Measurements from ENCODE around the gene CYGB. TPM values are rescaled to one million over a fixed set of nuclear protein-coding genes. Genes with fewer than 3 reads are reported as not detected.

The CYGB gene
- polyA plus RNA-seq, 3 donors: not detected

- no peaks in the 10 kb centered on the region for H4K20me1 ChIP-seq (ENCODE audit: insufficient read depth, low read length)
- no peaks in the 10 kb centered on the region for H3K79me2 ChIP-seq (ENCODE audit: insufficient read depth, low read length)
- no peak overlapping the region for H2AFZ ChIP-seq (ENCODE audit: insufficient read depth, low read depth, low read length, poor library complexity, severe bottlenecking)
- Mint-ChIP-seq H3K4me1 (peaks cover 24% of the 10 kb centered on the region), H3K27me3 (ENCODE audit: low read depth in 3 of 3) (peaks cover 21 to 31% (median 23%) of the 10 kb centered on the region in 3 donors), H3K9me3 (peaks cover 0 to 2% (median 0%) of the 10 kb centered on the region in 7 donors), H3K27ac (no peak overlapping the region), H3K4me3 (no peak overlapping the region), H3K36me3 (no peaks in the 10 kb centered on the region)
- H3K36me3 ChIP-seq (replicated peaks in 1 of 2; ENCODE audit: control insufficient read depth in 1 of 2, insufficient read depth in 2 of 2, low read length in 2 of 2): no peaks in the 10 kb centered on the region
- WGBS (ENCODE audit: insufficient coverage): 100% methylated on average over 2 of the region's 2 CpGs
- H3K27me3 ChIP-seq (ENCODE audit: control insufficient read depth in 2 of 2, insufficient read depth in 2 of 2, low read length in 2 of 2): peaks cover 0 to 26% of the 10 kb centered on the region in 2 donors
- H3K9me3 ChIP-seq (replicated peaks in 1 of 2; ENCODE audit: control insufficient read depth in 1 of 2, insufficient read depth in 1 of 2, low read length in 2 of 2): no peaks in the 10 kb centered on the region
- peaks cover 18 to 23% of the 10 kb centered on the region in 2 donors for H3K4me1 ChIP-seq (ENCODE audit: control insufficient read depth in 1 of 2, insufficient read depth in 2 of 2, low read length in 2 of 2)
- no peak for DNase-seq
- no peak overlapping the region for H3K9ac ChIP-seq (ENCODE audit: insufficient read depth, low read length, poor library complexity, severe bottlenecking)
- no peak for TF ChIP-seq CTCF (IDR thresholded peaks at IDR 0.05)
- H3K4me2 ChIP-seq (replicated peaks; ENCODE audit: extremely low read depth, low read length, poor library complexity, severe bottlenecking): no peak overlapping the region
- no peak overlapping the region for H3K4me3 ChIP-seq (replicated peaks in 1 of 3; ENCODE audit: low read depth in 2 of 3, low read length in 3 of 3)
- H3K27ac ChIP-seq (ENCODE audit: low read depth in 1 of 2, low read length in 2 of 2): no peak overlapping the region
- intact Hi-C loops (cut with micrococcal nuclease): no loop called here
Measured at GRCh38 chr17:76547642-76548202, 10.2 kb upstream of the CYGB start.

- no peak overlapping the region for H3K9ac ChIP-seq (ENCODE audit: insufficient read depth, low read length, poor library complexity, severe bottlenecking)
- Mint-ChIP-seq H3K4me3 (no peak overlapping the region), H3K9me3 (peaks cover 0 to 2% (median 0%) of the 10 kb centered on the region in 7 donors), H3K4me1 (peaks cover 24% of the 10 kb centered on the region), H3K27me3 (ENCODE audit: low read depth in 3 of 3) (peaks cover 23 to 36% (median 26%) of the 10 kb centered on the region in 3 donors), H3K36me3 (no peaks in the 10 kb centered on the region), H3K27ac (no peak overlapping the region)
- peak; percentile 51 for TF ChIP-seq CTCF (IDR thresholded peaks at IDR 0.05)
- no peaks in the 10 kb centered on the region for H4K20me1 ChIP-seq (ENCODE audit: insufficient read depth, low read length)
- no peak overlapping the region for H2AFZ ChIP-seq (ENCODE audit: insufficient read depth, low read depth, low read length, poor library complexity, severe bottlenecking)
- no peak overlapping the region for H3K4me2 ChIP-seq (replicated peaks; ENCODE audit: extremely low read depth, low read length, poor library complexity, severe bottlenecking)
- H3K4me1 ChIP-seq (ENCODE audit: control insufficient read depth in 1 of 2, insufficient read depth in 2 of 2, low read length in 2 of 2): peaks cover 18 to 23% of the 10 kb centered on the region in 2 donors
- peak in 2 of 3 donors; percentile 33 to 47 for DNase-seq
- no peak overlapping the region for H3K27ac ChIP-seq (ENCODE audit: low read depth in 1 of 2, low read length in 2 of 2)
- no peaks in the 10 kb centered on the region for H3K36me3 ChIP-seq (replicated peaks in 1 of 2; ENCODE audit: control insufficient read depth in 1 of 2, insufficient read depth in 2 of 2, low read length in 2 of 2)
- no peak overlapping the region for H3K4me3 ChIP-seq (replicated peaks in 1 of 3; ENCODE audit: low read depth in 2 of 3, low read length in 3 of 3)
- 0% methylated on average over 3 of the region's 3 CpGs for WGBS (ENCODE audit: insufficient coverage)
- H3K9me3 ChIP-seq (replicated peaks in 1 of 2; ENCODE audit: control insufficient read depth in 1 of 2, insufficient read depth in 1 of 2, low read length in 2 of 2): no peaks in the 10 kb centered on the region
- intact Hi-C loops (cut with micrococcal nuclease): no loop called here
- H3K27me3 ChIP-seq (ENCODE audit: control insufficient read depth in 2 of 2, insufficient read depth in 2 of 2, low read length in 2 of 2): peaks cover 0 to 26% of the 10 kb centered on the region in 2 donors
- H3K79me2 ChIP-seq (ENCODE audit: insufficient read depth, low read length): no peaks in the 10 kb centered on the region
Measured at GRCh38 chr17:76547183-76547641, 9.7 kb upstream of the CYGB start.
